GM19397 (cell line): ENCODE results near the gene MISP.

Source experiments
- ATAC-seq: cut with Tn5 transposase; IDR thresholded peaks from one replicate; pipeline ENCODE4 v1.9.1; 2021; ENCODE audit warnings: mild to moderate bottlenecking, moderate library complexity; ENCODE audit not compliant: unreplicated experiment

MISP gene

DNA sequence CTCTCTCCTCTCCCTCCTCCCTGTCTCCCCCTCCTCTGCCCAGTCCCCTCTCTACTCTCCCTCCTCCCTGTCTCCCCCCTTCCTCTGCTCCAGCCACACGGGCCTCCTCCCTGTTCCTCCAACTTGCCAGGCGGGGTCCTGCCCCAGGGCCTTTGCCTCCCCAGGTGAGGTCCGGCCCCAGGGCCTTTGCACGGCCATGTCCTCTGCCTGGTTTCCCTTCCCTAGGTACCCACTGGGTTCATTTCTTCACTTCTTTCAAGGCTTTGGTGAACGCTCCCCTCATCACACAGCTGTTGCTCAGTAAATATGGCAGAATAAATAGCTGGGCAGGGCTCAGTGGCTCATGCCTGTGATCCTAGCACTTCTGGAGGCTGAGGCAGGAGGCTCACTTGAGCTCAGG lies 21.2 kb downstream of the MISP start:
- no peak for ATAC-seq

DNA sequence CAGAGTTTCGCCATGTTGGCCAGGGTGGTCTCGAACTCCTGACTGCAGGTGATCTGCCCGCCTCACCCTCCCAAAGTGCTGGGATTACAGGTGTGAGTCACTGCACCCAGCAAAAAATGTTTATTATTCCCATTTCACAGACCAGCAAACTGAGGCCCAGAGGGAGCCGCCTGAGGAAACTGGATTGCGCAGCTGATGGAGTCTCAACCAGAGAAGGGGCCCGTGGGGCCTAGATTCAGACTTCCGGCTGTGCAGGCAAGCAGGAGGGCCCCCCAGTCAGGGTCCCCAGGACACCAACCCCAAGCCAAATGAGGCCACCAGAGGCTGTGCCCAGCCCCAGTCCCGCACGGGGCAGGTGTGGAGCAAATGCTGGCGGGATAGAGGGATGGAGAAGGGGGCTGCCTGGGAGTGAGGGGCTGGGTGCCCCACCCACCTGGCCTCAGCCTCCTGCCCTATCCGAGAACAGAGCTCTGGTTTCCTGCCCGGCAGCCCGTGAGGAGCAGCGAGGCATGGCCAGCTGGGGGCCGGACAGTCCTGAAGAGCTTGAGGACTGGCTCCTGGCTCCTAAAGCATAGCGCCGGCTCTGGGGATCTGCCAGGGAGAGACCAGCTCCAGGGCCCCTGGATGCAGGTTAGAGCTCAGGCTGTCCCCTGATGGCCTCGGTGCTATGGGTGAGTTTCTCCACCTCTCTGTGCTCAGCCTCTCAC lies 22.0 kb downstream of the MISP start:
- no peak for ATAC-seq

DNA sequence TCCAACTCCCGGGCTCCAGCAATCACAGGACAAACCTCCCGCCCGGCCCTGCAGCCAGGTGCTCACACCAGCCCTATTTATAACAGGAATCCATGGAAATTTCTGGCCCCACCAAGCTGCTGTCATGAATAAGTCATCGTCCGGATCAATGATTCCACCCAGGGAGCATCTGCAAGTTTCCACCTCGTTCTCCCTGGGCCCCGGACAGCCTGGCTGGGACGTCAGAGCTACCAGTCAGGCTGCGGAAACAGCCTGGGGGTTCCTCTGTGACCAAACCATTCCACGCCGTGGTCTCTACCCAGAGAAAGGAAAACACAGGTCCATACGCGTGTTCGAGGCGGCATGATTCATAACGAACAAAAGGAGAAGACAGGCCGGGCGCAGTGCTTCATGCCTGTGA lies 25.6 kb downstream of the MISP start:
- ATAC-seq = no peak

DNA sequence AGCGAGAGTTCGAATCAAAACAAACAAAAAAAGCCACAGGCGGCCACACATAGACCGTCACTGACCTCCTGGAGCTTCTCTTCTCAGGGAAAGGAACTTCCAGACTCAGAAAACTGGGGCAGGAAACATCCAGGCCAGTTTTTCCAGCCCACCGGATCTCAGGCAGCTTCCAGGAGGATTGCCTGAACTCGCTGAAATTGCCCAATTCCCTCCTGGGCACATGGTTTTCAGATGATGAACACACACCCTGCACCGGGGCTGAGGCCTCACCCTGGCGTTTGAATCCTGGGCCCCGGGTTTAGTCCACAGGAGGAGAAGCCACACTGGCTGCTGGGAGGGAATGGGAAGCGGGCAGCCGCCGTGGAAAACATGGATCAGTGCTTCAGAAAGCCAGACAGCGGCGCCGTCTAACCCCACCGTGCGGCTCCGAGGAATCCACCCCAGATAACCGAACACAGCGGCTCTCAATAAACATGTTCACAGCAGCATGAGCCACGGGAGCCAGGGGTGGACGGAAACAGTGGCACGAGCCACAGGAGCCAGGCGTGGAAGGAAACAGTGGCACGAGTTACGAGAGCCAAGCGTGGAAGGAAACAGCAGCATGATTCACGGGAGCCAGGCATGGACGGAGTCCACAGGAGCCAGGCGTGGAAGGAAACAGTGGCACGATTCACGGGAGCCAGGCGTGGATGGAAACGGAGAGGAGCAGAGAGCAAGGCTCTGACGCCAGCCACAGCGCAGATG lies 28.2 kb downstream of the MISP start:
- no peak for ATAC-seq

DNA sequence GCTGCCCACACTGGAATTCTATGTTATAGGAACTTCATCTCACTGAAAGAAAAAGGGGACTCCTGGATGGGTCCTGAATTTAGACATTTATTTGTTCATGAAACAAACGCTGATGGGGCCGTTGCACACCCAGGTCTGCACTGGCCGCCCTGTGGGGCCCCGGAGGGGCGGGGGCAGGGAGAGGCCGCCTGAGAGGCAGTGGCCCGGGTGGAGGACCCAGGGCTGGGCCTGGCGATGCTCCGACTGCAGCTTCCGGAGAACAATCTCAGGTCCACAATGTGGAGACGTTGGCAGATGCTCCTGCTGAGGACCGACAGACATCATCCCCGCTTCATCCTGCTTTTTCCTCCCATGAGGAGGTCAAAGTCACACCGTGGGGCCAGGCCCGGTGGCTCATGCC lies 30.0 kb downstream of the MISP start:
- no peak for ATAC-seq

DNA sequence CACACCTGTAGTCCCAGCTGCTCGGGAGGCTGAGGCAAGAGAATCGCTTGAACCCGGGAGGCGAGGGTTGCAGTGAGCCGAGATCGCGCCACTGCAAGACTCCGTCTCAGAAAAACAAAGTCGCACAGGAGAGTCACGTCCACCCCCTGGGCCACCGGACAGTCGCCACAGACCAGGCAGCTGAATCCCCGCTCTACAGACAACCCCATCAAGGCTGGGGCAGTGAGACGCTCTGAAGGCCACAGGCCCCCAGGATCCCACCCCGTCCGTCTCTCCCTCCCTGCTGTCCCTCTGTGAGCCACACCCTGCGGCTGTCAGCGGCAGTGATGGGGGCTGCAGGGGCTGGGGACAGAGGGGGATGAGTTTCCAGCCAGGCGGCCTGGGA lies 30.9 kb downstream of the MISP start:
- no peak for ATAC-seq

DNA sequence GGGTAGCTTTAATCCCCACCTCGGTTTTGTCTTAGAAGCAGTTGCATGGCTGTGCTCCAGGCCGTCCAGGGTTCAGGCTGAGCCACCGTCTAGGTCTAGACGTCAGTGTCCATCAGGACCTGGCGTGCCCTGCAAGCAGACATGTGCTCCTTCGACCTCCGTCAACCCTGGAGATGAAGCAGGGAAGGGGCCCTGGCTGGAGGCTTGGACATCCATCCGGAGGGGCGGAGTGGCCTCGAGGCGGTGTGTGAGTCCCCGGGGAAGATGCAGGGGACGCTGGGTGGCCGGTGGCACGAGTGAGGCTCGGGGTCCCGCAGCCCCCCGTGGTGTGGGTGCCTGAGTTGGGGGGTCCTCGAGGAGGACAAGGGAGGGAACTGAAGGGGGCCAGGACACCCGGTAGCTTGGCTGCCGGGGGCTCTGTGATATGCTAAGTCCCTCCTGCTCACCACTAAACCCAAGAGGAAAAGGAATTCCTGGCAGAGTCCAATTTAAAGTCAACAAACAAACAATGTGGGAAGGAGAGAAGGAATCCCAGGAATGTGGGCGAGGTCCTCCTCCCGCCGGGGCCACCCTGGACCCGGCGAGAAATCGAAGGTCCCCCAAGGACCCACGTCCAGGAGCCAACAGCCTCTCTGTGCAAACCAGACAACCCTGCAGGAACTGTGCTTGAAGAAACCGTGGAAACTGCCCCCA lies 31.4 kb downstream of the MISP start:
- no peak for ATAC-seq

DNA sequence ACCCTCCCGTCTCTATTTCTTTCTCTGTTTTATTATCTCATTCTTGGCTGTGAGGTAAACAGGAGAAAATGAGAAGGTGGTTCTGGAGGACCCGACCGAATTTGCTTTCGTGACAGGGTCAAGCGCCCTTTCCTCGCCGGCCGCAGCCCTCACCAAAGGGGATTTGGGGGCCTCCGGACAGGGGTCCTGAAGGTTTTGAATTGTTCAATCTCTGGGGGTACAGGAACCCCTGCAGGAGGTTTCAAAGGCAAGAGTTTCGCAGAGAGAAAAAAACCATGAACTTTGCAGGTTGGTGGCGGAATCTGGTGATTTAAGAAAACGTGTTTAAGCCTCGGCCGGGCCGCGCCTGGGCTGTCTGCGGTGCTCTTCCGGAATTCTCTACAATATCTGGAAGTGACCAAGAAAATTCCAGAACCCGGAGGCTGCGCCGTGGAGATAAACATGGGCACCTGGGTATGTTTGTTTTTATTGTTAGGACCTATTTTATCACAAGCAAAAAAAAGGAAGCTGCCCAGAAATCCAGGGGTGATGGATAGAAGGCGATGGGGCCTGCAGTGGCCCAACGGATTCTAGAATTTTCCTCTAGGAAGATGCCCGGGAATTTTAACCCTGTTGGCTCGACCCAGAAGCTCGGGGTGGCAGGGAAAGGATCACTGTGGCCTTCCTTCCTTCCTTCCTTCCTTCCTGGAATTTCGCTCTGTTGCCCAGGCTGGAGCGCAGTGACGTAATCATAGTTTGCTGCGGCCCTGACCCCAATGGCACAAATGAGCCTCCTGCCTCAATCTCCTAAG lies 32.2 kb downstream of the MISP start:
- no peak for ATAC-seq

DNA sequence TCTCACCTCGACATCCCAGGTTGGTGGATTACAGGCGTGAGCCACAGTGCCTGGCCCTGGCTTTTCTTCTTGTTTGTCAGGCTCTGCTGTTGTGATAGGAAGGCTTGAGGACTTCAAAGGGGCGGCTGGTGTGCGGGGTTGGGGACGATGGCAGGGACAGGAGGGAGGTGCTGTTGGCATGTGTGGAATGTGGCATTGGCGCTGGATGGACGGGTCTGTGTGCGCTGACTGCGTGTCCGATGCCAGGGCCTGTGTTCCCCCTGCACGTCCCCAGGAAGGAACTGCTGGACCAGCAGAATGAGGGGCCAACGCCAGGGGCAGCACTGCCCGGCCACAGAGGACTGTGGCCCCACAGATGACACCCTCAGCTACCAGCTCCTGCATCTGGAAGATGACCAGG lies 33.6 kb downstream of the MISP start:
- no peak for ATAC-seq

DNA sequence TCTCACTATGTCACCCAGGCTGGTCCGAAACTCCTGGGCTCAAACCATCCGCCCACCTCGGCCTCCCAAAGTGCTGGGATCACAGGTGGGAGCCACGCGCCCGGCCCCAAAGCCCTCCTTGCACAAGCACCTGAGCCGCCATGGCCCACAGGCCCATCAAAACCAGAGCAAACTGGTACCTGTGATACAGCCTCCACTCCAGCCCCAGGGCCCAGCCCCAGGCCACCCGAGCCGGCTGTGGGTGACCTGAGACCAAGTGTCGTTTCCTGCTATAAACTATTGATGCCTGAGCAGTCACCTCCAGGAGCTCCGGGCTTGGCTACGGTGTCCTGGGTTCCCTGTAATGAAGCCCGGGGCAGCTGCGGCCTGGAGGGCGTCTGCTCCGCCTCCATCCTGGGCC lies 36.6 kb downstream of the MISP start:
- ATAC-seq = no peak

DNA sequence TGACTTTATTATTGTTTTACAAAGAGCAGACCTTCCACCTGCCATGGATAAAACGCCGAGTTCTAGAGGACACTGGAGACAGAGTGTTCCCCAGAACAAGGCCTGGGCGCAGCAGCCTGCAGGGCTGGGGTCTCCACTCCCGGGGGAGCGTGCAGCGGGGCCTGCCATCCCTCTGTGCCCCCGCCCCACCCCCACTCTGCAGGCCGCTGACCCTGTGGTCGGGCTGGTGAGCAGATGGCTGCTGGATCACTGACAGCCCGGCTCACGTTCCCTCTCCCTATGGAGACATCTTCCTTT lies 37.7 kb downstream of the MISP start:
- ATAC-seq = no peak

DNA sequence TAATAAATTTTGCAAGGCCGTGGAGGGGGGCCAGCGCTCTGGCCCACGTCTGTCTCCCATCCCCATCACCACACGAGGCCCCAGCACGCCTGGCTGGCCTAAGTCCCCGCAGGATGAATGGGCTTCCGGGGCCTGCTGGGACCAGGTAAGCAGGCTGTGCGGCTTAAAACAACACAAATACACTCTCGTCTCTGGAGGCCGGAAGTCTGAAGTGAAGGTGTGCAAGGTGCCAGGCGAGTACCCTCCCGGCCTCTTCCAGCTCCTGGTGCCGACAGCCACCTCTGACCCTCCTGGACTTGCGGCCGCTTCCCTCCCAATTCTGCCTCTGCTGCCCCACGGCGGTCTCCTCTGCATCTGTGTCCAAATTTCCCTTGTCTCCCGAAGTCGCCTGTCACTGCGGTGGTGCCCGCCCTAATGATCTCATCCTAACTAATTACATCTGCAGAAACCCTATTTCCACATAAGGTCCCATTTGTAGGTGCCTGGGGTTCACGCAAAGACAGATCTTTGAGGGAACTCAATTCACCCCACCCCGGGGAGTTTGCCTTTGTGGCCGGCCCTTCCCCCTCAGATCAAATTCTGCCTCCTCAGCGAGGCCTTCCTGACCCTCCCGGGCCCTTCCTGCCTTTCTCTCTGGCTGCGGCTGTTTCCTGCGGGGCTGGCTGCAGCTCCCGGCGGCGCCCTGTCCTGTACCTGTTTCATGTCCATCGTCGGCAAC lies 38.2 kb downstream of the MISP start:
- ATAC-seq = no peak

DNA sequence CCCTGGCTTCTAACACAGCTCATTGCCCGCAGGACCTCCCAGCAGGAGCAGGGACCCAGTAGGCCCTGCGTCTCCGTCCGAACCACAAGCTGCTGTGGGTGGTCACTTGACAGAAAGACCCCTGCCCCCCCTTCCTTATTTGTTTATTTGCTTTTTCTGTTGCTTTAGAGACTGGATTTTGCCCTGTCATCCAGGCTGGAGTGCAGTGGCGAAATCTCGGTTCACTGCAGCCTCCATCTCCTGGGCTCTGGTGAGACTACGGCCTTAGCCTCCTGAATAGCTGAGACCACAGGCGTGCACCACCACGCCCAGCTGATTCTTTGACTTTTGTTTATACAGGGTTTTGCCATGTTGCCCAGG lies 38.8 kb downstream of the MISP start:
- no peak for ATAC-seq

DNA sequence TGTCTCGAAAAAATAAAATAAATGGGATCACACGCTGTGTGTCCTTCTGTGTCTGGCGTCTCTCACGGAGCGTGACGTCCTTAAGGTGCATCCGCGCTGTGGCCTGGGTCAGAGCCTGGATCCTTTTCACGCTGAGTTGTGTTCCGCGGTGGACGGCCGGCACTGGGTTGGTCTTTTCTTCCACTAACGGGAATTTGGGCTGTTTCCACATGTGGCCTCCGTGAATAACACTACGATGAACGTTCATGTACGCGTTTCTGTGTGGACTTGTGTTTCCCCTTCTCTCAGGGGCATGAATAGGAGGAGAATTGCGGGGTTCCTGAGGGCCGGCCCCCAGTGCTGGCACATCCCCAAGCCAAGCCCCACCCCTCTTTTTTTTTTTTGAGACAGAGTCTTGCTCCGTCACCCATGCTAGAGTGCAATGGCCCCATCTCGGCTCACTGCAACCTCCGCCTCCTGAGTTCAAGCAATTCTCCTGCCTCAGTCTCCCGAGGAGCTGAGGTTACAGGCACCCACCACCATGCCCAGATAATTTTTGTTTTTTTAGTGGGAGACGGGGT lies 40.2 kb downstream of the MISP start:
- ATAC-seq = no peak

DNA sequence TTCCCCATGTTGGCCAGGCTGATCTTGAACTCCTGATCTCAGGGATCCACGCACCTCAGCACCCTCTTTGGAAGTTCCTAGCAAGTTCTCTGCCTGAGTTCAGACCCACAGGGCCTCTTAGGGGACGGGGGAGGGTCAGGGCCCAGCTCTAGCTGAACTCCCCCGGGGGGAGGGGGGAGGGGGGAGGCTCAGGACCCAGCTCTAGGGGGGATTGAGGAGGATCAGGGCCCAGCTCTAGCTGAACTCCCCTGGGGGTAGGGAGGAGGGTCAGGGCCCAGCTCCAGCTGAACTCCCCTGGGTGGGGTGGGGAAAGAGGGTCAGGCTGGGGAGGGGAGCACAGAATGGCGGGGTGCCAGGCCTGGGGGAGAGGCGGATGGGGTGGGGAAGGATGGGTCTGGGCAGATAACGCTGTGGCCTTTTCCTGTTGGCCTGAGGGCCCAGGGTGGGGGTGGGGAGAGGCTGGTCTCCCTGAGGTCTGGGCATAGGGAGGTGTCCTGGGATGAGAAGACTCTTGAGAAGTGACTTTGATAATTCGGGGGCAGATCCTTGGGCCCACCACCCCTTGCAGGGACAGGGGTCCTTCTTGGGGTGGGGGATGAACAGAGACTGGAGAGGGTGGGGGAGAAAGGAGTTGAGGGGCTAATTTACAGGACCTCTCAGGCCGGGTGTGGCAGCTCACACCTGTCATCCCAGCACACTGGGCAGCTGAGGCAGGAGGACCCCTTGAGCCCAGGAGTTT lies 40.8 kb downstream of the MISP start:
- ATAC-seq = no peak

DNA sequence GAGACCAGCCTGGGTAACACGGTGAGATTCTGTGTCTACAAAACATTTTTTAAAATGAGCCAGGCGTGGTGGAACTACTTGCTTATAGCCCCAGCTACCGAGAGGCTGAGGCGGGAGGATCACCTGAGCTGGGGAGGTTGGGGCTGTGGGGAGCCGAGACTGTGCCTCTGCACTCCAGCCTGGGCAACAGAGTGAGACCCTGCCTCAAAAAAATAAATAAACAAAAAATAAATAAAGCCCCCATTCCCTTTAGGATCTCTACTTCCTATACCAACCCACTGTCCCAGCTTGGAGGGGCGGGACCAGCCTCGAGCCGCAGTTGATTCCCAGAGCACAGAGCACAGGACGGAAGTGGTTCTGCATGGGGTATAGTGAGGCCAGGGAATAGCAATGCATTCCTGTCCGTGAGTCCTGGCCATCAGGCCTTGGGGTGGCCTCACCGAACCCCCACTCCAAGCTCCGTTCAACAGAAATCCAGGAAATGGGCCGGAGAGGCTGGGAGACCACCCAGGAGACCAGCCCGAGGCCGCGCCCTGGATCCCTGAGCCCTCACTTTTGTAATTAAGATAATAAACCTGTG lies 41.5 kb downstream of the MISP start:
- ATAC-seq = no peak

DNA sequence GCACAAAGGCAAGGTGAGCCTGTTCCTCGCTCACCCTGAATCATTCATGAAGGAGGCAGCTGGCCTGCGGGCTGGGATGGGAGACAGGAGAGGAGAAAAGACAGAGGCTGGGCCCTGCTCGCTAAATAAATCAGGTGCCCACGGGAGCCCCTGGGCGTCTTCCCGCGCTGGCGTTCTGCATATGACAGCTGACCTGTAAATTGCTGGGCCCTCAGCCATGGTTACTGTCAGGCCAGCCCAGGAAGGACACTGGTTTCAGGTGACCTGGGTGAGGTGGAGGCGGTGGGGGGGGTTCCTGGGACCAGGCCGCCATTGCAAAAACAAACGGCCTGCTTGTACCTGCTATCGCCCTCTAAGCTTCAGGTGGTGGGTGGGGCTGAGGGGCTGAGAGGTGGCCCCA lies 42.9 kb downstream of the MISP start:
- no peak for ATAC-seq

DNA sequence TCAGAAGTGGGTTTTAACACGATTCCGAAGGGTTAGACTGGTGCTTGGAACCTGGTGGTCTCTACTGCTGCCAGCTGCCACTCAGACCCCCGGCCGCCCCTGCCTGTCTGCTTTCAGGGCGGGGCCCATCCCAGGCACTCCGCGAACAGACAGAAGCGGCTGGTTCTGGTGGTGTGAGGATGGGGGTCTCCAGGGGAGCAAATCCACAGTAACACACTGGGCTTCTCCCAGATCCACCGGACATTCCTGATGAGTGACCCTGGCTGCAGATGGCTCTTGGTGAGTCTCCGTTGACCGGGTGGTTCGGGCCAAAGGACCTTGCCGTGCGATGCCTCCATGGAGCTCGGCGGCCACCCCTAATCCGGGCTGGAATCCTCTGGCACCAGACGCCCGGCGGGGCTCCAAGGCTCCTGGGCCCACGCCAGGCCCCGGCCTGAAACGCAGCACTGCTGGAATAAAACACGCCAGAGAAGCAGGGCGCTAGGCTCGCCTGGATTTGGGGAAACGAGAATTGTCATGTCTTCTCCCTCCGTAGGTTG lies 44.2 kb downstream of the MISP start:
- no peak for ATAC-seq
